ENCODE data around the gene DYNLL1. TPM values are rescaled to one million over a fixed set of nuclear protein-coding genes. Genes with fewer than 3 reads are reported as not detected.
A peak's percentile ranks its signal among the peaks of the same experiment; 100 is the strongest.

DYNLL1 gene
- polyA plus RNA-seq, 1 experiment: 358 TPM

GRCh38 chr12:120465756-120466155 lies 30.2 kb upstream of the DYNLL1 start:
- Histone ChIP-seq H3K27me3 (ENCODE audit: control insufficient read depth, insufficient read depth, low read length) (no peaks in the 10 kb centered on the region), H3K4me3 (ENCODE audit: low read depth, low read length) (no peak overlapping the region), H3K36me3 (ENCODE audit: control insufficient read depth, insufficient read depth, low read length) (peaks cover 27% of the 10 kb centered on the region)
- no peak for TF ChIP-seq CTCF (IDR thresholded peaks at IDR 0.05; ENCODE audit: insufficient read depth, low read depth, low read length)
- no peak for DNase-seq (ENCODE audit: low read depth)
- ChIA-PET POLR2A (no interaction called here), CTCF (interaction anchor here (0.6 to 6.0 kb wide), 8 partner anchors 8 to 182 kb away, joined by 3 to 57 read pairs (median 4); no protein-coding TSS in a partner anchor)

GRCh38 chr12:120466560-120467315 lies 29.2 kb upstream of the DYNLL1 start:
- Histone ChIP-seq H3K4me3 (ENCODE audit: low read depth, low read length) (no peak overlapping the region), H3K36me3 (ENCODE audit: control insufficient read depth, insufficient read depth, low read length) (peaks cover 22% of the 10 kb centered on the region), H3K27me3 (ENCODE audit: control insufficient read depth, insufficient read depth, low read length) (no peaks in the 10 kb centered on the region)
- ChIA-PET POLR2A (interaction anchor here (0.6 to 1.0 kb wide), 2 partner anchors 26 to 69 kb away, joined by 3 read pairs; no protein-coding TSS in a partner anchor), CTCF (interaction anchor here (0.6 to 6.0 kb wide), 9 partner anchors 8 to 181 kb away, joined by 3 to 57 read pairs (median 3); no protein-coding TSS in a partner anchor)
- no peak for DNase-seq (ENCODE audit: low read depth)
- peak; percentile 73 for TF ChIP-seq CTCF (IDR thresholded peaks at IDR 0.05; ENCODE audit: insufficient read depth, low read depth, low read length)

- Histone ChIP-seq H3K36me3 (ENCODE audit: control insufficient read depth, insufficient read depth, low read length) (peaks cover 19% of the 10 kb centered on the region), H3K27me3 (ENCODE audit: control insufficient read depth, insufficient read depth, low read length) (no peaks in the 10 kb centered on the region), H3K4me3 (ENCODE audit: low read depth, low read length) (no peak overlapping the region)
- POLR2A ChIA-PET: interaction anchor here (0.6 to 1.0 kb wide), 2 partner anchors 26 to 69 kb away, joined by 3 read pairs; no protein-coding TSS in a partner anchor
- CTCF ChIA-PET: interaction anchor here (1.3 to 6.0 kb wide), 3 partner anchors 8 to 23 kb away, joined by 3 to 57 read pairs (median 13); no protein-coding TSS in a partner anchor
- no peak for DNase-seq (ENCODE audit: low read depth)
- TF ChIP-seq CTCF (IDR thresholded peaks at IDR 0.05; ENCODE audit: insufficient read depth, low read depth, low read length): no peak
Observed at GRCh38 chr12:120467439-120467838, 28.5 kb upstream of the DYNLL1 start.

GRCh38 chr12:120468325-120468820 lies 27.5 kb upstream of the DYNLL1 start:
- ChIA-PET POLR2A (interaction anchor here (0.5 to 1.1 kb wide), 3 partner anchors 32 to 77 kb away, joined by 4 to 7 read pairs (median 7); no protein-coding TSS in a partner anchor), CTCF (interaction anchor here (0.8 to 6.0 kb wide), 7 partner anchors 11 to 182 kb away, joined by 3 to 57 read pairs (median 8); partner anchors contain the start of gene DYNLL1)
- Histone ChIP-seq H3K27me3 (ENCODE audit: control insufficient read depth, insufficient read depth, low read length) (no peaks in the 10 kb centered on the region), H3K36me3 (ENCODE audit: control insufficient read depth, insufficient read depth, low read length) (peaks cover 12% of the 10 kb centered on the region), H3K4me3 (ENCODE audit: low read depth, low read length) (peak overlapping the region; percentile 80)
- DNase-seq (ENCODE audit: low read depth): no peak
- TF ChIP-seq CTCF (IDR thresholded peaks at IDR 0.05; ENCODE audit: insufficient read depth, low read depth, low read length): no peak

Measured in BJ (cell line).